AG20443 (cell line): ENCODE measurements around the gene PRKCH.

Experiments used
- DNase-seq: peaks from one replicate; pipeline ENCODE4 v3.0.0; 2012; ENCODE audit warnings: low spot score, mixed read lengths

Gene PRKCH

GRCh38 chr14:61430066-61430757, 108.8 kb downstream of the PRKCH start:
- DNase-seq: no peak

- DNase-seq: no peak
These were observed 111.8 kb downstream of the PRKCH start for GRCh38 chr14:61433169-61433568.

- DNase-seq: no peak
These were observed 112.4 kb downstream of the PRKCH start for GRCh38 chr14:61433828-61434227.

- DNase-seq: no peak
These were observed 112.9 kb downstream of the PRKCH start for GRCh38 chr14:61434311-61434710.

- DNase-seq: peak; percentile 24
These were observed 114.4 kb downstream of the PRKCH start for GRCh38 chr14:61435563-61436337.

GRCh38 chr14:61437381-61437780, 116.0 kb downstream of the PRKCH start:
- DNase-seq: no peak

GRCh38 chr14:61438036-61438435, 116.7 kb downstream of the PRKCH start:
- no peak for DNase-seq

- no peak for DNase-seq
These were observed 117.1 kb downstream of the PRKCH start for GRCh38 chr14:61438497-61438859.

GRCh38 chr14:61438860-61439765, 117.7 kb downstream of the PRKCH start:
- DNase-seq: peak; percentile 54

- DNase-seq: no peak
These were observed 118.5 kb downstream of the PRKCH start for GRCh38 chr14:61439779-61440418.

- no peak for DNase-seq
These were observed 122.1 kb downstream of the PRKCH start for GRCh38 chr14:61443481-61443880.

- no peak for DNase-seq
These were observed 122.9 kb downstream of the PRKCH start for GRCh38 chr14:61444215-61444768.

GRCh38 chr14:61451491-61451890, 130.1 kb downstream of the PRKCH start:
- DNase-seq: no peak

GRCh38 chr14:61451891-61452400, 130.6 kb downstream of the PRKCH start:
- DNase-seq: no peak

- DNase-seq: no peak
These were observed 131.1 kb downstream of the PRKCH start for GRCh38 chr14:61452452-61452851.

GRCh38 chr14:61453103-61453767, 131.9 kb downstream of the PRKCH start:
- DNase-seq: no peak

- DNase-seq: no peak
These were observed 133.2 kb downstream of the PRKCH start for GRCh38 chr14:61454545-61454944.

GRCh38 chr14:61455351-61455750, 134.0 kb downstream of the PRKCH start:
- DNase-seq: no peak

- peak; percentile 85 for DNase-seq
These were observed 135.3 kb downstream of the PRKCH start for GRCh38 chr14:61456720-61457119.

GRCh38 chr14:61458766-61459165, 137.4 kb downstream of the PRKCH start:
- DNase-seq: no peak

GRCh38 chr14:61459229-61459628, 137.8 kb downstream of the PRKCH start:
- no peak for DNase-seq
